CD8-positive, alpha-beta memory T cell (primary cell): Measurements from ENCODE around the gene CDKN2D. TPM values are rescaled to one million over a fixed set of nuclear protein-coding genes. Genes with fewer than 3 reads are reported as not detected.
"Not testable (repeated sequence)": the region's sequence is repeated elsewhere in the genome, so short reads cannot be mapped to it uniquely, and the experiment has no call there.

Experiments
- CTCF ChIA-PET: fragments of 350-600 bp; sonication (Branson Sonifier 250); formaldehyde crosslinking; loops from one replicate; lab custom pipeline; 2021; ENCODE audit warnings: antibody characterized with exemption; lab: Charles Lee
- POLR2A ChIA-PET: fragments of 350-600 bp; sonication (Branson Sonifier 250); formaldehyde crosslinking; loops from one replicate; lab custom pipeline; 2021; ENCODE audit warnings: antibody characterized with exemption; lab: Charles Lee
- DNase-seq, 5 donors: peaks; one replicate each; pipeline versions ENCODE4 v3.0.0 to v3.0.0-alpha.2; 2020 to 2022; ENCODE audit warnings: mixed read lengths in 1 of 5
- H3K27ac ChIP-seq: one replicate; pipeline ENCODE4 v1.7.0; 2013; ENCODE audit warnings: low read depth, mild to moderate bottlenecking, low read length, moderate library complexity
- H3K27me3 ChIP-seq: 2 replicates; pipeline ENCODE4 v1.7.0; 2013; ENCODE audit warnings: low read length, mild to moderate bottlenecking; ENCODE audit not compliant: insufficient read depth, poor library complexity, severe bottlenecking
- H3K36me3 ChIP-seq: 2 replicates; pipeline ENCODE4 v1.7.0; 2013; ENCODE audit warnings: mild to moderate bottlenecking, low read length, moderate library complexity; ENCODE audit not compliant: insufficient read depth
- H3K4me1 ChIP-seq: 2 replicates; pipeline ENCODE4 v1.7.0; 2013; ENCODE audit warnings: mild to moderate bottlenecking, low read length, moderate library complexity; ENCODE audit not compliant: insufficient read depth
- H3K4me3 ChIP-seq: 2 replicates; pipeline ENCODE4 v1.7.0; 2013; ENCODE audit warnings: mild to moderate bottlenecking, low read length
- H3K9me3 ChIP-seq: 2 replicates; pipeline ENCODE4 v1.7.0; 2013; ENCODE audit warnings: mild to moderate bottlenecking, low read length
- H3K27ac Mint-ChIP-seq, 8 donors: one replicate each; pipeline ENCODE4 v1.8.0; 2020 to 2021; ENCODE audit warnings: mixed read lengths in 8 of 8, mild to moderate bottlenecking in 6 of 8, inconsistent platforms in 3 of 8, moderate library complexity in 3 of 8
- H3K27me3 Mint-ChIP-seq, 2 donors: one replicate each; pipeline ENCODE4 v1.8.0; 2020 to 2021; ENCODE audit warnings: mixed read lengths in 2 of 2, mild to moderate bottlenecking in 1 of 2, moderate library complexity in 1 of 2
- H3K36me3 Mint-ChIP-seq, 3 donors: one replicate each; pipeline ENCODE4 v1.8.0; 2020 to 2021; ENCODE audit warnings: mixed read lengths in 3 of 3, inconsistent platforms in 1 of 3, mild to moderate bottlenecking in 1 of 3
- H3K4me1 Mint-ChIP-seq, 3 donors: one replicate each; pipeline ENCODE4 v1.8.0; 2020 to 2021; ENCODE audit warnings: mixed read lengths in 3 of 3, inconsistent platforms in 1 of 3, mild to moderate bottlenecking in 1 of 3
- H3K4me3 Mint-ChIP-seq, 7 donors: one replicate each; pipeline ENCODE4 v1.8.0; 2020 to 2021; ENCODE audit warnings: mixed read lengths in 7 of 7, mild to moderate bottlenecking in 6 of 7, moderate library complexity in 4 of 7, inconsistent platforms in 2 of 7
- H3K9me3 Mint-ChIP-seq, 5 donors: one replicate each; pipeline ENCODE4 v1.8.0; 2020 to 2022; ENCODE audit warnings: mixed read lengths in 5 of 5, mild to moderate bottlenecking in 3 of 5, moderate library complexity in 2 of 5, inconsistent platforms in 1 of 5
- polyA plus RNA-seq: library from polyadenylated mRNA; unstranded; fragments of 300-500 nt; fragmentation: Illumina TruSeq; gene quantifications from one replicate; pipeline ENCODE4 v1.2.3, GENCODE V29; 2021
- total RNA-seq, 2 experiments: library from RNA; stranded (reverse); gene quantifications; one replicate each; pipeline ENCODE4 v1.2.3, GENCODE V29; 2021

Gene CDKN2D
- total and polyA plus RNA-seq, 3 experiments from 2014 or later: 22.2 to 176 (median 23.1) TPM

DNA sequence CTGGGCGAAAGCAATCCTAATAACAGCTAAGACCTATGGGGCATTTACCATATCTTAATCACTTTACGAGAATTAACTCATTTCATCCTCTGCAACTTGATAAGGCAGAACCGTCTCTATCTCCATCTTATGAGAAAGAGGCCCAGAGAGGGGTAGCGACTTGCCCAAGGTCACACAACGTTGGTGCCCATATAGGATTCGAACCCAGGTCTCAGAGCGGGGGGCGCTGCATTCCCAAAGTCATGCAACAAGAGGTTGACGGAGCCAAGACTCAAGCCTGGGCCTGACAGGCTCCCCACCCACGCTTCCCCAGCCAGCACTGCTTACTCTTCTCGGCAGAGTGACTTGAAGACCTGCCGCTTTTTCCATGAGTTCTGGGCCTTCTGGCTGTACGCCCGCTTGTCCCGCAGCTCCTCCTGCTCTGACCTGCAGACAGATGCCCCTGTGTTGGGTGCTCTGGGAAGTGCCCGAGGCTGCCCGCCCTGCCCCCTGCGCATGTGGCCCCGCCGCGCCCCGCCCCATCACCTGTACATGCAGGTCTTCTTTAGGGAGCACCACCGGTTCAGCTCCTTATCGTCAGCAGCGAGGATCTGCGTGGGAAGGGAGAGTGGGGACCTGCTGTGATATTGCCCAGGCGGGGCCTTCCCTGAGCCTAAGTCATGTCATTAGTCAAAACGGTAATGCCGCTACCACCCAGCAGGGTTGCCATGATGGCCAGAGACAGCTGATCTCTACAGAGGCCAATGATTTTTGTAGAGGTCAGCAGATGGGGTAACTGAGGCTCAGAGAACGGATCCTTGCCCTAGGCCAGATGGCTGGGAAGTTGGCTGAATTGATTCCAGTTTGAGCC is 13.8 kb downstream of the CDKN2D start:
- no peaks in the 10 kb centered on the region for H3K27me3 ChIP-seq
- H3K9me3 ChIP-seq: no peaks in the 10 kb centered on the region
- H3K27me3 Mint-ChIP-seq: no peaks in the 10 kb centered on the region
- DNase-seq: no peak
- peaks cover 56% of the 10 kb centered on the region for H3K4me1 ChIP-seq
- no peaks in the 10 kb centered on the region for H3K9me3 Mint-ChIP-seq
- POLR2A ChIA-PET: interaction anchor here (1.3 to 3.7 kb wide), 3 partner anchors 8 to 13 kb away, joined by 5 to 27 read pairs (median 14); partner anchors contain the start of gene KRI1
- CTCF ChIA-PET: interaction anchor here (0.8 to 7.0 kb wide), 8 partner anchors 13 to 107 kb away, joined by 3 to 63 read pairs (median 8); partner anchors contain the start of genes CDKN2D, KRI1 and S1PR5
- H3K36me3 ChIP-seq: peaks cover 65% of the 10 kb centered on the region
- peaks cover 43 to 67% (median 58%) of the 10 kb centered on the region in 3 donors for H3K4me1 Mint-ChIP-seq
- no peak overlapping the region for H3K27ac ChIP-seq
- H3K4me3 ChIP-seq: no peak overlapping the region
- H3K36me3 Mint-ChIP-seq: peaks cover 0 to 82% (median 8%) of the 10 kb centered on the region in 3 donors
- H3K4me3 Mint-ChIP-seq: peak overlapping the region in 6 of 7 donors; percentile 59 to 84 (median 76)
- H3K27ac Mint-ChIP-seq: peak overlapping the region; percentile 89 to 98 (median 95)

DNA sequence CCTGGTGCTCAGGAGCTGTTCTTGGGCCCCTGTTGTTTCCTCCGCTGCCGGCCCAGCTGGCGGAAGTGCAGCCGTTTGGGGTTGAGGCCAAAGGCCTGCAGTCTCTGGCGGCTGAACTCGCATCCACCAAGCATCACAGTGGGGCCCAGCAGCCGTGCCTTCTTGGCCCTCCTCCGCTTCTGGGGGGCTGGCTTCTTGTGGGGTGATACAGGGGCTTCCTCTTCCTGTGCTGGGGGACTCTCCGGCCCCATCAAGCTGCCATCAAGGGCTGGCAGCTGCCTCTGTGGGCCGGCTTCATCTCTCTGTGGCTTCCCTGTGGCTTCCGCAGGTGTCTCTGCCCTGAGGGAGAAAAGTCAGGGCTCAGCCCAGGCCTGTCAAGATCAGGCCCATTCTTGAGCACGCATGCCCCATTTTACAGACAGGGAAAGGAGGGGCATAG is 14.8 kb downstream of the CDKN2D start:
- H3K36me3 Mint-ChIP-seq: peaks cover 0 to 82% (median 8%) of the 10 kb centered on the region in 3 donors

DNA sequence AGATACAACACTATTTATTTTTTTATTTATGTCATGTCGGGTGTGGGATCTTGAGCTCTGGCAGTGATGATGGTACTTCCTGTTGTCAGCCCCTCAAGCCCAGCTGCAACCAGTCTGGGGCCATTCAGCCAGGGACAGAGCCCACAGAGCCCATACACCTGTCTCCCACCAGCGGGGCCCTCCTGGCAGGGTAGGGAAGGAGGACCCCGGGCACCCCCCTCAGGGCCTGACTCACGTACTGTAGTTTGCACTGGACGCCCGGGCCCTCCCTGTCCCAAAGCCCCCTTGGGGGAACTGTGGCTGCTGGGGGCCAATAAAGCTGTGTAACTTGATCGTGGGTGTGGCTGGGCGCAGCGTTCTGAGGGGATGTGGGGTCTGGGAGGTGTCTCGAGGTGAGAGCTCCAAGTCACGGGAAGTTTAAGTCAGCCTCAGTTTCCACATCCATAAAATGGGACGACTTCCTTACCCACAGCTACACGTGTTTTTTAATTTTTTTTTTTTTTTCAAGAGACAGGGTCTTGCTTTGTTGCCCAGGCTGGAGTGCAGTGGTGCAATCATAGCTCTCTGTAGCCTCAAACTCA is 15.6 kb downstream of the CDKN2D start:
- ChIA-PET POLR2A (interaction anchor here (1.1 to 4.0 kb wide), 6 partner anchors 11 to 207 kb away, joined by 3 to 27 read pairs (median 9); partner anchors contain the start of genes CDKN2D, KRI1 and S1PR5), CTCF (interaction anchor here (0.8 to 7.0 kb wide), 11 partner anchors 10 to 91 kb away, joined by 3 to 63 read pairs (median 7); partner anchors contain the start of genes CDKN2D, KEAP1 and KRI1)
- Histone ChIP-seq H3K4me3 (no peak overlapping the region), H3K27ac (no peak overlapping the region), H3K36me3 (peaks cover 64% of the 10 kb centered on the region), H3K9me3 (no peaks in the 10 kb centered on the region), H3K4me1 (peaks cover 56% of the 10 kb centered on the region), H3K27me3 (no peaks in the 10 kb centered on the region)
- Mint-ChIP-seq H3K4me1 (peaks cover 43 to 64% (median 56%) of the 10 kb centered on the region in 3 donors), H3K27ac (peak overlapping the region; percentile 89 to 98 (median 95)), H3K27me3 (no peaks in the 10 kb centered on the region), H3K4me3 (peak overlapping the region in 6 of 7 donors; percentile 69 to 84 (median 76)), H3K9me3 (no peaks in the 10 kb centered on the region), H3K36me3 (peaks cover 0 to 82% (median 6%) of the 10 kb centered on the region in 3 donors)
- DNase-seq: no peak

More for the DNA sequence above, 14.8 kb downstream of the CDKN2D start:
- H3K4me3 ChIP-seq: no peak overlapping the region
- Mint-ChIP-seq H3K4me1 (peaks cover 43 to 64% (median 58%) of the 10 kb centered on the region in 3 donors), H3K4me3 (peak overlapping the region; percentile 58 to 84 (median 76)), H3K27me3 (no peaks in the 10 kb centered on the region), H3K9me3 (no peaks in the 10 kb centered on the region), H3K27ac (peak overlapping the region; percentile 89 to 98 (median 95))
- ChIA-PET POLR2A (interaction anchor here (0.6 to 4.0 kb wide), 8 partner anchors 9 to 206 kb away, joined by 3 to 27 read pairs (median 4); partner anchors contain the start of genes CDKN2D, KEAP1, KRI1 and S1PR5), CTCF (interaction anchor here (0.8 to 7.0 kb wide), 12 partner anchors 9 to 138 kb away, joined by 3 to 63 read pairs (median 6); partner anchors contain the start of genes CDKN2D, KRI1 and S1PR5)
- DNase-seq: peak; percentile 54 to 84 (median 81)
- H3K27me3 ChIP-seq: no peaks in the 10 kb centered on the region
- H3K4me1 ChIP-seq: peaks cover 56% of the 10 kb centered on the region
- no peak overlapping the region for H3K27ac ChIP-seq
- no peaks in the 10 kb centered on the region for H3K9me3 ChIP-seq
- peaks cover 62% of the 10 kb centered on the region for H3K36me3 ChIP-seq

DNA sequence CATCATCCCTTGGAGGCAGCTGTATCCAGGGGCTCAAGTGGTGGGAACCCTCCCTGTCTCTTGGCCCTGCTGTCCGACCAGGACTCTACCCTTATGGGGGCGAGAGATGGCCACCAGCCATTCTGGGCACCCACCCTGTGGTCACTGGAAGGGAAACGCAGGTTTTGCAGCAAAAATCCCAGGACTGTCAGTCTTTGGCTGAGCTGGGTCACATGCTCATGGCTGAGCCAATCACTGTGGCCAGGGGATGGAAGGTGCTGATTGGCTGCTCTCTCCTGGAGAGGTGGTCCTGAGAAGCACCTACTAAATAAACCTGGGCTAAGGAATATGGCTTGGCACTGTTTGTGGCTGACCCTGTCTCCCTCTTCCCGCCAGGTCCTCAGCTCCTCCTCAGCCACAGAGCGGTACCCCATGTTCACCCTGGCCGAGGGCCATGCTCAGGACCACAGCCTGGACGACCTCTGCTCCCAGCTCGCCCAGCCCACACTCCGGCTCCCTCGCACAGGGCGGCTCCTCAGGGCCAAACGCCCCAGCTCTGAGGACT is 16.2 kb downstream of the CDKN2D start:
- Histone ChIP-seq H3K4me3 (no peak overlapping the region), H3K27ac (no peak overlapping the region), H3K36me3 (peaks cover 60% of the 10 kb centered on the region), H3K4me1 (peaks cover 56% of the 10 kb centered on the region), H3K9me3 (no peaks in the 10 kb centered on the region), H3K27me3 (no peaks in the 10 kb centered on the region)
- H3K36me3 Mint-ChIP-seq: peaks cover 0 to 78% (median 4%) of the 10 kb centered on the region in 3 donors
- DNase-seq: no peak
- peak overlapping the region in 3 of 7 donors; percentile 73 to 81 (median 77) for H3K4me3 Mint-ChIP-seq
- H3K27me3 Mint-ChIP-seq: no peaks in the 10 kb centered on the region
- H3K4me1 Mint-ChIP-seq: peaks cover 43 to 61% (median 53%) of the 10 kb centered on the region in 3 donors
- no peaks in the 10 kb centered on the region for H3K9me3 Mint-ChIP-seq
- ChIA-PET POLR2A (interaction anchor here (0.6 to 4.0 kb wide), 8 partner anchors 8 to 208 kb away, joined by 3 to 27 read pairs (median 4); partner anchors contain the start of genes CDKN2D and KRI1), CTCF (interaction anchor here (0.8 to 7.0 kb wide), 11 partner anchors 10 to 164 kb away, joined by 3 to 63 read pairs (median 7); partner anchors contain the start of genes CDKN2D, KEAP1 and KRI1)
- H3K27ac Mint-ChIP-seq: peak overlapping the region; percentile 46 to 98 (median 90)

DNA sequence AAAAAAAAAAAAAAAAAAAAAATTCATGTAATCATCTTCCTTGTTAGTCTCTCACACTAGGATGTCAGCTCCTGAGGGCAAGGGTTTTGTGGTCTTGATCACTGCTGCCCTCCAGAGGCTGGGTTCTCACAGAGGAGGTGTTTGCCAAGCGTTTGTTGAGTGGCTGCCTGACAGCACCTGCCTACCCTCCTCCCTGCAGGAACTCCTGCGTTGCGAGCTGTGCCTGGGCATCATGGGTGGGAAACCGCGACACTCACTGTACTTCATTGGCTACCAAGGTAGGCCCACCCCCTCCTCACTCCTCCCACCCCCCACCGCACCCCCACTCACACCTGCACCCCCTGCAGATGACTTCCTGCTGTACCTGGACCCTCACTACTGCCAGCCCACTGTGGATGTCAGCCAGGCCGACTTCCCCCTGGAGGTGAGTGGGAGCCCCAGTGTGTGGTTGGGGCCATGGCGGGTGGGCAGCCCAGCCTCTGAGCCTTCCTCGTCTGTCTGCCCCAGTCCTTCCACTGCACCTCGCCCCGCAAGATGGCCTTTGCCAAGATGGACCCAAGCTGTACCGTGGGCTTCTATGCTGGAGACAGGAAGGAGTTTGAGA is 17.0 kb downstream of the CDKN2D start:
- Mint-ChIP-seq H3K4me3 (peak overlapping the region in 1 of 7 donors; percentile 61), H3K36me3 (peaks cover 0 to 80% (median 4%) of the 10 kb centered on the region in 3 donors), H3K27ac (peak overlapping the region; percentile 56 to 98 (median 78)), H3K9me3 (no peaks in the 10 kb centered on the region), H3K4me1 (peaks cover 43 to 65% (median 53%) of the 10 kb centered on the region in 3 donors), H3K27me3 (no peaks in the 10 kb centered on the region)
- Histone ChIP-seq H3K9me3 (no peaks in the 10 kb centered on the region), H3K4me3 (no peak overlapping the region), H3K27me3 (no peaks in the 10 kb centered on the region), H3K36me3 (peaks cover 55% of the 10 kb centered on the region), H3K4me1 (peaks cover 56% of the 10 kb centered on the region), H3K27ac (no peak overlapping the region)
- ChIA-PET POLR2A (interaction anchor here (0.6 to 4.0 kb wide), 7 partner anchors 9 to 443 kb away, joined by 3 to 23 read pairs (median 5); partner anchors contain the start of genes CDKN2D and KRI1), CTCF (interaction anchor here (1.0 to 7.0 kb wide), 9 partner anchors 10 to 163 kb away, joined by 3 to 63 read pairs (median 6); partner anchors contain the start of genes CDKN2D, KEAP1 and KRI1)
- peak in 3 of 5 donors; percentile 33 to 62 (median 48) for DNase-seq

DNA sequence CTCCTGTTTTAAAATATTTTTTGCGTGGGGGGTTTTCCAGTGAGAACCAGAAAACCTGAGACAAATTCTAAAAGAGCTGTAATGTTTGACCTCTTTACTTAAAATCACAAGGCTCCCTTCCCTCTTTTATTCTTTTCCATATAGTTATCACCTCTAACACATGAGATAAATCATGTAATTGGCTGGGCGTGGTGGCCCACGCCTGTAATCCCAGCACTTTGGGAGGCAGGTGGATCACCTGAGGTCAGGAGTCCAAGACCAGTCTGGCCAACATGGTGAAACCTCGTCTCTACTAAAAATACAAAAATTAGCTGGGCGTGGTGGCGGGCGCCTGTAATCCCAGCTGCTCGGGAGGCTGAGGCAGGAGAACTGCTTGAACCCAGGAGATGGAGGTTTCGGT is 17.8 kb downstream of the CDKN2D start:
- DNase-seq, H3K9me3 ChIP-seq, H3K27me3 Mint-ChIP-seq, H3K4me3 ChIP-seq, H3K27me3 ChIP-seq, H3K27ac ChIP-seq, H3K9me3 Mint-ChIP-seq: not testable (repeated sequence)
- Mint-ChIP-seq H3K4me1 (peaks cover 41 to 62% (median 52%) of the 10 kb centered on the region in 3 donors), H3K36me3 (peaks cover 0 to 77% (median 4%) of the 10 kb centered on the region in 3 donors), H3K4me3 (peak overlapping the region in 1 of 7 donors; percentile 54), H3K27ac (peak overlapping the region in 6 of 8 donors; percentile 56 to 81 (median 70))
- peaks cover 51% of the 10 kb centered on the region for H3K36me3 ChIP-seq
- CTCF ChIA-PET: interaction anchor here (1.0 to 7.0 kb wide), 7 partner anchors 9 to 64 kb away, joined by 3 to 63 read pairs (median 15); partner anchors contain the start of genes CDKN2D and KRI1
- POLR2A ChIA-PET: interaction anchor here (0.6 to 4.0 kb wide), 4 partner anchors 15 to 443 kb away, joined by 3 to 23 read pairs (median 5); partner anchors contain the start of genes CDKN2D and KRI1
- H3K4me1 ChIP-seq: peaks cover 52% of the 10 kb centered on the region
